HG02938 (cell line): Measurements from ENCODE around the gene CBLN4.

Source experiments
- ATAC-seq: cut with Tn5 transposase; IDR thresholded peaks from one replicate; pipeline ENCODE4 v1.9.1; 2021; ENCODE audit warnings: mild to moderate bottlenecking, moderate library complexity; ENCODE audit not compliant: unreplicated experiment

The CBLN4 gene

GRCh38 chr20:55947701-55948100, 57.6 kb downstream of the CBLN4 start:
- ATAC-seq = no peak
